Activated T-helper 1 cell treated with anti-CD3 and anti-CD28 coated beads, Interleukin-12 subunit alpha, Interleukin-12 subunit beta, Interleukin-2, Interleukin-4 antibody, amounts not matched to agents 30 ng/mL and 10 ng/mL and 1 ng/mL, durations not matched to agents 14 hours and 24 hours and 36 hours (primary cell): ENCODE results near the gene COL6A5. TPM values are rescaled to one million over a fixed set of nuclear protein-coding genes. Genes with fewer than 3 reads are reported as not detected.

Source experiments
- DNase-seq: peaks from one replicate; pipeline ENCODE4 v3.0.0; 2021; ENCODE audit warnings: low spot score
- H3K27ac Mint-ChIP-seq: one replicate; pipeline ENCODE4 v1.8.0; 2021; ENCODE audit warnings: mild to moderate bottlenecking, mixed read lengths
- H3K27me3 Mint-ChIP-seq: one replicate; pipeline ENCODE4 v1.8.0; 2022; ENCODE audit warnings: mild to moderate bottlenecking, moderate library complexity, mixed read lengths; ENCODE audit not compliant: insufficient read depth
- H3K36me3 Mint-ChIP-seq: one replicate; pipeline ENCODE4 v1.8.0; 2021; ENCODE audit warnings: low read depth, mixed read lengths
- H3K4me1 Mint-ChIP-seq: one replicate; pipeline ENCODE4 v1.8.0; 2021; ENCODE audit warnings: low read depth, mixed read lengths
- H3K4me3 Mint-ChIP-seq: one replicate; pipeline ENCODE4 v1.8.0; 2021; ENCODE audit warnings: mild to moderate bottlenecking, moderate library complexity, mixed read lengths
- H3K9me3 Mint-ChIP-seq: one replicate; pipeline ENCODE4 v1.8.0; 2021; ENCODE audit warnings: mixed read lengths
- intact Hi-C: fragments of 100-400 bp; cut with micrococcal nuclease; formaldehyde crosslinking; loops from one replicate; pipeline ENCODE4 v1.15.1; 2024
- total RNA-seq: library from RNA; stranded (reverse); gene quantifications from 2 replicates; pipeline ENCODE4 v1.2.3, GENCODE V29; 2022

Gene COL6A5
- total RNA-seq, 1 donor from 2014 or later = 0.16 TPM

- no peak for DNase-seq
- H3K27me3 Mint-ChIP-seq = peaks cover 2% of the 10 kb centered on the region
- intact Hi-C loops = no loop called here
- H3K9me3 Mint-ChIP-seq = no peaks in the 10 kb centered on the region
- no peaks in the 10 kb centered on the region for H3K36me3 Mint-ChIP-seq
- H3K4me3 Mint-ChIP-seq = no peak overlapping the region
- no peaks in the 10 kb centered on the region for H3K4me1 Mint-ChIP-seq
- no peak overlapping the region for H3K27ac Mint-ChIP-seq
These were observed 127.9 kb downstream of the COL6A5 start for GRCh38 chr3:130473416-130473815.

- H3K4me3 Mint-ChIP-seq = no peak overlapping the region
- DNase-seq = no peak
- intact Hi-C loops = no loop called here
These were observed 135.3 kb downstream of the COL6A5 start for GRCh38 chr3:130480736-130481135.

DNA sequence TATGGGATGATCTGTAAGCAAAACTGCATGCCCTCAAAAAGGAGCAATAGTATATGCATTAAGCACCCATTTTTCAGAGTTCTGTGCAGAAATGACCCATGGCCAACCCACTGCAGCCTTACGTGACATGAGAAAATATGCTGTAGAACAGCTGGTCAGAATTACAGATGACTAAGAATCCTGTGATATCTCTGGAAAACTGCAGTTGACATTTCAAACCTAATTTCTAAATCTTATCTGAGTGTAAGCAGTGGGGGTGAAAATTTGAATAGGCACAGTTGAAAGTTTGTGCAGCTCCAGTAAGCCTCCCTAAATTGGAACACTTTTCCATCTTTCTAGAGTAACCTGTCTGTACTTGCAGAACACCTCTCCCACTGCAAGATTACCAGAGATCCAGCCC is 142.8 kb downstream of the COL6A5 start:
- H3K4me1 Mint-ChIP-seq = no peaks in the 10 kb centered on the region
- no peaks in the 10 kb centered on the region for H3K9me3 Mint-ChIP-seq
- intact Hi-C loops = no loop called here
- no peaks in the 10 kb centered on the region for H3K36me3 Mint-ChIP-seq
- H3K4me3 Mint-ChIP-seq = no peak overlapping the region
- H3K27ac Mint-ChIP-seq = no peak overlapping the region
- no peaks in the 10 kb centered on the region for H3K27me3 Mint-ChIP-seq
- no peak for DNase-seq

More at GRCh38 chr3:130480736-130481135, 135.3 kb downstream of the COL6A5 start:
- H3K4me1 Mint-ChIP-seq = no peaks in the 10 kb centered on the region
- H3K27me3 Mint-ChIP-seq = no peaks in the 10 kb centered on the region
- H3K9me3 Mint-ChIP-seq = no peaks in the 10 kb centered on the region
- H3K36me3 Mint-ChIP-seq = no peaks in the 10 kb centered on the region
- H3K27ac Mint-ChIP-seq = no peak overlapping the region

DNA sequence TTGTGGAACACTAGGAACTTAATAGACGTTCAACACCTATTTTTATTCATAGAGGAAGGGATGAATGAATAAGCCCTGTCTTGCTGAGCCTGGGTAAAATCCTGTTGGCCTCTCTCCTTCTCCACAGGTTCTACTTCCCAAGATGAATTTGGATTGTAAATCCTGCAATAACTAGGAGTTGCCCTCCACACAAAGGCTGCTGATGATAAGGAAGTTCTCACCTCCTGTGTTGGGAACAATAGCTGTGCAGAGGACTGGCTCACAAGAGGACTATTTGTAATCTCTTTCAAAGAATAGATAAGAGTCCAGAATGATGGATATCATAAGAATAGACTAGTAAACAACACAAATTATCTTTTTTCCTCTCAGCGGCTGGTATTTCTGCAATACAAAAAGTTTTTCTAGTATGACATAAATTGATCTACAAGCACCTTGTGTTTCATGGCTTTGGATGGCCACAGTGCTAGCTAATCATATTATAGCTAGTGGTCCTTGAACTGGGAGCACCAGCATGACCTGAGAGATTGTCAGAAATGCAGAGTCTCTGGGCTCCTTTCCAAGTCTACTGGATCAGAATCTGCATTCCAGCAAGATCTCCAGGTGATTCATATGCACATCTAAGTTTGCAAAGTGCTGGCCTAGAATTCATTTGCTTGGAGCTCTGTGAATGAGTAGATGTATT is 143.4 kb downstream of the COL6A5 start:
- intact Hi-C loops = no loop called here
- H3K27ac Mint-ChIP-seq = no peak overlapping the region
- no peaks in the 10 kb centered on the region for H3K9me3 Mint-ChIP-seq
- no peak overlapping the region for H3K4me3 Mint-ChIP-seq
- DNase-seq = no peak
- H3K4me1 Mint-ChIP-seq = no peaks in the 10 kb centered on the region
- no peaks in the 10 kb centered on the region for H3K27me3 Mint-ChIP-seq
- H3K36me3 Mint-ChIP-seq = no peaks in the 10 kb centered on the region

- no peaks in the 10 kb centered on the region for H3K36me3 Mint-ChIP-seq
- no peaks in the 10 kb centered on the region for H3K4me1 Mint-ChIP-seq
- DNase-seq = no peak
- H3K27me3 Mint-ChIP-seq = no peaks in the 10 kb centered on the region
- intact Hi-C loops = no loop called here
- H3K27ac Mint-ChIP-seq = no peak overlapping the region
- H3K9me3 Mint-ChIP-seq = no peaks in the 10 kb centered on the region
- no peak overlapping the region for H3K4me3 Mint-ChIP-seq
These were observed 144.8 kb downstream of the COL6A5 start for GRCh38 chr3:130490241-130490640.

GRCh38 chr3:130491431-130491830 is 146.0 kb downstream of the COL6A5 start:
- H3K27ac Mint-ChIP-seq = no peak overlapping the region
- no peak for DNase-seq
- H3K36me3 Mint-ChIP-seq = no peaks in the 10 kb centered on the region
- no peaks in the 10 kb centered on the region for H3K4me1 Mint-ChIP-seq
- no peaks in the 10 kb centered on the region for H3K27me3 Mint-ChIP-seq
- no peak overlapping the region for H3K4me3 Mint-ChIP-seq
- intact Hi-C loops = no loop called here
- H3K9me3 Mint-ChIP-seq = no peaks in the 10 kb centered on the region

DNA sequence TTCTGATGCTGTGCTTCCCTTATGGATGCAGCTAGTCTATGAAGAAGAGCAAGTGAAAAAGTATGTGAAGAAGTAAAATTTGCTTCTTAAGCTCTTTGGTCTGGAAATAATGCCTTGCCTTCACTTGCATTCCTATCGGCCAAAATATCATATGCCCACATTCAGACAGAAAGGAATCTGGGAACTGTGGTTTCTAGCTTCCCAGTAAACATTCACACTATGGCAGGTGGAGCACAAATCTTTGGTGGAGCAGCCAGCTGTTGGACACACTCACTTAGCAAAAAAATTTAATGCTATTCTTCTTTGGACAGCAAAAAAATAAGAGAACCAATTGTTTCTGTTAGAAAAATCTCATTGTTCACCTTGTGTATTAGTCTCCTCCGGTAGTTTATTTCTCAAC is 159.2 kb downstream of the COL6A5 start:
- H3K4me3 Mint-ChIP-seq = no peak overlapping the region
- H3K27me3 Mint-ChIP-seq = peaks cover 1% of the 10 kb centered on the region
- no peaks in the 10 kb centered on the region for H3K4me1 Mint-ChIP-seq
- H3K36me3 Mint-ChIP-seq = no peaks in the 10 kb centered on the region
- H3K9me3 Mint-ChIP-seq = no peaks in the 10 kb centered on the region
- H3K27ac Mint-ChIP-seq = no peak overlapping the region
- intact Hi-C loops = no loop called here
- DNase-seq = no peak

- no peak for DNase-seq
- peaks cover 1% of the 10 kb centered on the region for H3K27me3 Mint-ChIP-seq
- no peak overlapping the region for H3K4me3 Mint-ChIP-seq
- no peaks in the 10 kb centered on the region for H3K4me1 Mint-ChIP-seq
- H3K36me3 Mint-ChIP-seq = no peaks in the 10 kb centered on the region
- H3K27ac Mint-ChIP-seq = no peak overlapping the region
- intact Hi-C loops = no loop called here
- no peaks in the 10 kb centered on the region for H3K9me3 Mint-ChIP-seq
These were observed 160.6 kb downstream of the COL6A5 start for GRCh38 chr3:130506031-130506430.

DNA sequence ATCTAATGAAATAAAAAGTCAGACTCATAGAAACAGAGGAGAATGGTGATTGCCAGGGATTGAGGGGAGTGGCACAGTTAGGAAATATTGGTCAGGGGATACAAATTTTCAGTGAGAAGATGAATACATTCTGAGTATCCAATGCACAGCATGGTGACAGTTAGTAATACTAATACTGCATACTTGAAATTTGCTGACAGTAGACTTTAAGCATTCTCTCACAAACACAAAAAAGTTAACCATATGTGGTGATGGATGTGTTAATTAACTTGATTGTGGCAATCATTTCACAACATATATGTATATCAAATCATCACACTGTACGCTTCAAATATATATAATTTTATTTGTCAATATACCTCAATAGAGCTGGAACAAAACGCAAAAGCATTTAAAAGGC is 162.3 kb downstream of the COL6A5 start:
- Mint-ChIP-seq H3K4me1 (no peaks in the 10 kb centered on the region), H3K27ac (no peak overlapping the region), H3K9me3 (no peaks in the 10 kb centered on the region), H3K4me3 (no peak overlapping the region), H3K27me3 (peaks cover 1% of the 10 kb centered on the region), H3K36me3 (no peaks in the 10 kb centered on the region)
- intact Hi-C loops = no loop called here
- DNase-seq = no peak

DNA sequence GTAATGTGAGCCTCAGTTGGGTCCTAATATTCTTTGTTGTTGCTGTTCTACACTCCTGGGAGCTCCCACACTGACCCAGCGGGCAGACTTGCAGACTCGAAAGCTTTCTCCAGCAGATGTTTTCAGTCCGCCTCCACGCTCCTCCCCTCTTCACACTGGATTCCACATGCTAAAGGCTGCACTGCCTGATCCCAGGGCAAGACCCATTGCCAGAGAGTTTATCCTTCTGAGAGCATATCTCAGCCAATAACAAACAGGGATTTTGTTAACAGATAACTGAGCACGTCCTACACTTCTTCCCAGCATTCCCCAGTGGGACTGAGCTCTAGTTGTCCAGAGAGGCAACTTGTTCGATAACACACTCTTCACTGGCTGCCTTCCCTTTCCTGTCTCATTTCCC is 163.5 kb downstream of the COL6A5 start:
- Mint-ChIP-seq H3K27ac (no peak overlapping the region), H3K4me3 (no peak overlapping the region), H3K36me3 (no peaks in the 10 kb centered on the region), H3K27me3 (peaks cover 1% of the 10 kb centered on the region), H3K4me1 (no peaks in the 10 kb centered on the region), H3K9me3 (no peaks in the 10 kb centered on the region)
- intact Hi-C loops = no loop called here
- DNase-seq = no peak

GRCh38 chr3:130514681-130515080 is 169.2 kb downstream of the COL6A5 start:
- no peak for DNase-seq
- H3K27ac Mint-ChIP-seq = no peak overlapping the region
- peaks cover 23% of the 10 kb centered on the region for H3K27me3 Mint-ChIP-seq
- intact Hi-C loops = no loop called here
- H3K36me3 Mint-ChIP-seq = no peaks in the 10 kb centered on the region
- no peaks in the 10 kb centered on the region for H3K9me3 Mint-ChIP-seq
- no peak overlapping the region for H3K4me3 Mint-ChIP-seq
- H3K4me1 Mint-ChIP-seq = no peaks in the 10 kb centered on the region

- Mint-ChIP-seq H3K4me1 (no peaks in the 10 kb centered on the region), H3K9me3 (no peaks in the 10 kb centered on the region), H3K27me3 (peaks cover 25% of the 10 kb centered on the region), H3K27ac (no peak overlapping the region), H3K36me3 (no peaks in the 10 kb centered on the region), H3K4me3 (no peak overlapping the region)
- intact Hi-C loops = no loop called here
- no peak for DNase-seq
These were observed 170.3 kb downstream of the COL6A5 start for GRCh38 chr3:130515755-130516154.

DNA sequence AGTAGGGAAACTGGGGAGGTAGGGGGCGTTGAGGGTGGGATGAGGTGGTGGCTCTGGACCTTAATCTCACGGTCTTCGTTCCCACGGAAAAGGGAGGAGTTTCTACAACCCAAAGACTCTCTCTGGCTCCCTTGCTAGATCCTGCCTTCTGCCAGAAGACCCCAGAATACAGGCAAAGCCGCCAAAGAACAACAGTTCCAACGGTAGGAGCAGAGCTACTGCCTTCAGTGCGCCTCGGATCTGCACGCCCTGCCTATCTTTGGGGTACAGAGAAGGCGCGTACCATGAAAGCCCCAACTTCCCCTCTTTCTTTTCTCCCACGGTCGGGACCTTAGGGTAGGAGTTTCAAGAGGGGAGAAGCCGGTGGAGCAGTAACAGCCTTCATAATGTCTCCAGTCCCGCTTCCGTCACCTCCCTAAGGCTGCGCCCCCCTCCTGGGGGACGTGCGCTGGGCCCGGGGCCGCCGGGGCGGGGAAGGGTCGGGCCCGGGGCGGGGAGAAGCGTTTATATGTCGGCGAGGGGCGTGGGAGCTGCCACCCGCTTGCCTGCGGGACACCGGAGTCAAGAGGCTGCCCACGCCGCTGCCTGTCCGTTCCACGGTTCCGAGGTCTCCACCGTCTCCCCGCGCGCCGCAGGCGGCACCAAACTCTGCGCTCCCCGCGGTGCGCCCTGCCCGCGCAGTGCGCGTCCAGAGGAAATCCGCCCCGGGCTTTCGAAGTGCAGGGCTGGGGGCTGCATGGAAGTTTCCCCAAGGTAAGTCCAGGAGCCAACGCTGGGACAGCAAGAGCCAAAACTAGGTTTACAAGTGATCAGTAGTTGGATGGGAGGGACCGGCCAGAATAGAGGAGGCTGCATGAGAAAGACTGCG is 171.4 kb downstream of the COL6A5 start, which contains the start of gene COL6A6:
TSS of gene COL6A6 (plus strand) at position 533 of the 868 bp plus-strand sequence. CDS start 43,188 bp downstream, outside the sequence.
- H3K27me3 Mint-ChIP-seq = peaks cover 25% of the 10 kb centered on the region
- H3K4me1 Mint-ChIP-seq = no peaks in the 10 kb centered on the region
- no peaks in the 10 kb centered on the region for H3K36me3 Mint-ChIP-seq
- no peak within 1 kb of the TSS for H3K4me3 Mint-ChIP-seq
- intact Hi-C loops = no loop called here
- no peaks in the 10 kb centered on the region for H3K9me3 Mint-ChIP-seq
- DNase-seq = no peak
- no peak within 1 kb of the TSS for H3K27ac Mint-ChIP-seq
